AG09319 (cell line): ENCODE data around the gene RAI1.

Experiments used
- DNase-seq: peaks from one replicate; pipeline ENCODE4 v3.0.0-alpha.2; 2010; ENCODE audit warnings: low read depth; ENCODE audit errors: extremely low read depth
- TF ChIP-seq, protein P1 (sequence below): IDR thresholded peaks from 2 replicates; pipeline ENCODE4 v1.5.1; 2011; ENCODE audit warnings: low read depth, mild to moderate bottlenecking, inconsistent platforms, low read length, moderate library complexity

RAI1 gene

GRCh38 chr17:17706140-17707060 is 25.1 kb downstream of the RAI1 start:
- no peak for DNase-seq
- TF ChIP-seq, protein P1, sequence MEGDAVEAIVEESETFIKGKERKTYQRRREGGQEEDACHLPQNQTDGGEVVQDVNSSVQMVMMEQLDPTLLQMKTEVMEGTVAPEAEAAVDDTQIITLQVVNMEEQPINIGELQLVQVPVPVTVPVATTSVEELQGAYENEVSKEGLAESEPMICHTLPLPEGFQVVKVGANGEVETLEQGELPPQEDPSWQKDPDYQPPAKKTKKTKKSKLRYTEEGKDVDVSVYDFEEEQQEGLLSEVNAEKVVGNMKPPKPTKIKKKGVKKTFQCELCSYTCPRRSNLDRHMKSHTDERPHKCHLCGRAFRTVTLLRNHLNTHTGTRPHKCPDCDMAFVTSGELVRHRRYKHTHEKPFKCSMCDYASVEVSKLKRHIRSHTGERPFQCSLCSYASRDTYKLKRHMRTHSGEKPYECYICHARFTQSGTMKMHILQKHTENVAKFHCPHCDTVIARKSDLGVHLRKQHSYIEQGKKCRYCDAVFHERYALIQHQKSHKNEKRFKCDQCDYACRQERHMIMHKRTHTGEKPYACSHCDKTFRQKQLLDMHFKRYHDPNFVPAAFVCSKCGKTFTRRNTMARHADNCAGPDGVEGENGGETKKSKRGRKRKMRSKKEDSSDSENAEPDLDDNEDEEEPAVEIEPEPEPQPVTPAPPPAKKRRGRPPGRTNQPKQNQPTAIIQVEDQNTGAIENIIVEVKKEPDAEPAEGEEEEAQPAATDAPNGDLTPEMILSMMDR = no peak; the same call in none of the 2 replicates

DNA sequence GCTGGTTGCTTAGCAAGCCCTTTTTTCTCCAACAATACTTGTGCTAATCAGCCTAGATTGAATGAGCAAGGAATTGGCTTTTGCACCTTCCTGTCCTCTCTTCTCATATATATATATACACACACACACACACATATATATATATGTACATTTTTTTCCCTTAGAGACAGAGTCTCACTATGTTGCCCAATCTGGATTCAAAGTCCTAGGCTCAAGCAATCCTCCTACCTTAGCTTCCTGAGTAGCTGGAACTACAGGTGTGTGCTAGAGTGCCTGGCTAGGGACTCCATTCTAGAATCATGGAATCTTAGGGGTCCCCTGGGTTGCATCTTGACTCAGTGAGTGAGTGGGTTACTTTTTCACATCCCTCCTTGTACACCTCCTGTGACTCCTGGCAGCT is 27.0 kb downstream of the RAI1 start:
- TF ChIP-seq, protein P1 = no peak
- no peak for DNase-seq

GRCh38 chr17:17708816-17709215 is 27.6 kb downstream of the RAI1 start:
- TF ChIP-seq, protein P1 = no peak
- no peak for DNase-seq

DNA sequence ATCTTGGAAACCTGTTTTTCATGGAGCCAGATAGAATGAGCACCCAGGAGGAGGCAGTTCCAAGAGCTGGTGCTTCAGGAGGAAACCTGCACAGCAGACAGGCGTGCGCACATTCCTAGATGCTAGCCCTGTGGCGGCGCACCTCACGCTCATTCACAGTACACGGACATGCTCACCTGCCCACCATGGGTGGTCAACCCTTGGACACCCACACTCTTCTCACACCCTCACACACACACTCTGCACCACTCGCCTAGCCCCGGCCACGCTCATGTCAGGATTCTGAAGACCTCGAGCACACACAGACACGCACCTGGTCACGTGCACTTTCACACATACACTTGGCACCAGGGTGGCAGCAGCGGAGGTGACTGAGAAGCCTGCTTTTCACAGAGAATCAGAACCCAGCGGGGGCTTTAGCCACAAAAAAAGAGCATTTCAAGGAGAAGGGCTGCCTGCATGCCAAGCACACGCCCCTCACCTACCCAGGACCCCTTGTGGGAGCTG is 28.6 kb downstream of the RAI1 start:
- no peak for DNase-seq
- TF ChIP-seq, protein P1 = no peak

DNA sequence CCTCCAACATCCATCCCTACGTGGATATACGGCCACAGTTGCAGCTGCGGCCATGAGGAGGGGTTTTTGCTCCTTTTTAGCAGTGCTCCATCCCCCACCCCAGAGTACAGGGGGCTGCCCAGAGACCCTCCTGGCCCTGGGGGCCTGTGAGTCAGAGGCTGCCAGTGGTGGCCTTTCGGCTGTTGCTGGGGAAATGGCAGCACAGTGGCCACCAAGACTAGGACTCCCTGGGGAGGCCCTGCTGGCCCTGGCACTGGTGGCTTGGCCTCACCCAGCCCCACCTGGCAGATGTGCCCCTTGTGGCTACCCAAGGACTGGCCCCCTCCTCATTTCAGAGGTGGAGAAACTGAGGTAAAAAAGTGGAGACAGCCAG is 29.1 kb downstream of the RAI1 start:
- DNase-seq = no peak
- TF ChIP-seq, protein P1 = no peak

GRCh38 chr17:17710728-17711541 is 29.7 kb downstream of the RAI1 start:
- DNase-seq = peak; percentile 45
- TF ChIP-seq, protein P1 = no peak
